CD4-positive, alpha-beta T cell treated with Interleukin-6 for 4 hours (primary cell): ENCODE results near the gene RRM2.
"Not testable (repeated sequence)": the region's sequence is repeated elsewhere in the genome, so short reads cannot be mapped to it uniquely, and the experiment has no call there.

ENCODE experiments used
- DNase-seq: peaks from one replicate; pipeline ENCODE4 v3.0.0-alpha.2; 2020; ENCODE audit warnings: mixed read lengths

The RRM2 gene

DNA sequence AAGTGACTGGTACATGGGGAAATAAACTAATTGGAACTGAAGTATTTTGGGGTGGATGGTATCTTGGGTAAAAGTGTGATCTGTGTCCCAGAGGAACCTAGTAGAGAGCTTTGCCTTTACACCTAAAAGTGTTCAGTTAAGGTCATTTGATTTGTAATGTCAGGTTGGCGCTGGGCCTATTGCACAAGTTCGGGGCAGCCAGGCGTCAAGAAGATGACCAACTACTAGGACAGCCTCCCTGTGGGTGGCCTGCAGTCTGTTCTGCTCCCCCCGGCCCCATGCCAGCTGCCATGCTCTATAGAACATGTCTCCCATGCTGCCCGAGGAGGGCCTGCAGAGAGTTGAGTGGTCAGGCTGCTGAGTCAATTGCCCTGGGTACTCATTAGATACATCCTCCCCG is 10.1 kb downstream of the RRM2 start:
- no peak for DNase-seq

- no peak for DNase-seq
Observed at GRCh38 chr2:10132996-10133647, 10.6 kb downstream of the RRM2 start.

DNA sequence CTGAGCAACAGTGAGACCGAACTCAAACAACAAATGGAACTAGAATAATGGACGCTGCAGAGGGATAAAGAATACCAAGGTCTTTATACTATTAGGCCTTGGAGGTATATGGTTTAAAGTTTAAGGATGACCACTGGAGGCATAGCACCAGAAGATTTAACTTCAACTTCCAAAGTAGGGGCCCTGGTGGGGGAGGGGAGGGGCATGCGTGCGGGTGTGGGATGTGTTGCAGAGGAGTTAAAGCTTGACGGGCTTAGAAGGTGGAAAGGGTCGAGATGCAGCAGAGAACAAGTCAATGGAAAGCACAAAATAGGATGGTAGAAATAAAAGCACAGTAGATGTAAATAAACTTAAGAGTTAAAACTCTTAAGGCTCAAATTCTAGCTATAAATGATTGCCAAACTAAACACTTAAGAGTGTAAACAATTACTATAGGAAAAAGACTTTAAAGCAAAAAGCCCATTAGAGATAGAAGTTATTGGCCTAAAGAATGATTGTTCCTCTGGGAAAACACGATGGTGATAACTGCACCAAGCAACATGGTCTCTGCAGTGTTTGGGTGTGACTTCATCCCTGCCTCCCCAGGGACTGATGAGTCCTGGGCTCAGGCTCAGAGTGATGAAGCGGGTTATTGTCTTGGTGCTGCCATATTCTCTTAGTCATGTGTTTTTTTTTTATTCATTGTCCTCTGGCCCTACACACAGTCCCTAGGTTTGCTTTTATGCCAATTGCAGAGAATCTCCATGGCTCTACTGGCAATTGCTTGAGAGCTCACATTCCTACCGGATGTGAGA is 13.0 kb downstream of the RRM2 start:
- no peak for DNase-seq

GRCh38 chr2:10136101-10136934 is 13.8 kb downstream of the RRM2 start:
- no peak for DNase-seq

- DNase-seq: no peak
Observed at GRCh38 chr2:10137053-10137843, 14.7 kb downstream of the RRM2 start.

GRCh38 chr2:10139536-10139935 is 17.0 kb downstream of the RRM2 start:
- DNase-seq: no peak

- DNase-seq: no peak
Observed at GRCh38 chr2:10140841-10141610, 18.5 kb downstream of the RRM2 start.

GRCh38 chr2:10141736-10142639 is 19.4 kb downstream of the RRM2 start:
- DNase-seq: peak; percentile 57

- no peak for DNase-seq
Observed at GRCh38 chr2:10142640-10142965, 20.1 kb downstream of the RRM2 start.

GRCh38 chr2:10144771-10145518 is 22.4 kb downstream of the RRM2 start:
- no peak for DNase-seq

DNA sequence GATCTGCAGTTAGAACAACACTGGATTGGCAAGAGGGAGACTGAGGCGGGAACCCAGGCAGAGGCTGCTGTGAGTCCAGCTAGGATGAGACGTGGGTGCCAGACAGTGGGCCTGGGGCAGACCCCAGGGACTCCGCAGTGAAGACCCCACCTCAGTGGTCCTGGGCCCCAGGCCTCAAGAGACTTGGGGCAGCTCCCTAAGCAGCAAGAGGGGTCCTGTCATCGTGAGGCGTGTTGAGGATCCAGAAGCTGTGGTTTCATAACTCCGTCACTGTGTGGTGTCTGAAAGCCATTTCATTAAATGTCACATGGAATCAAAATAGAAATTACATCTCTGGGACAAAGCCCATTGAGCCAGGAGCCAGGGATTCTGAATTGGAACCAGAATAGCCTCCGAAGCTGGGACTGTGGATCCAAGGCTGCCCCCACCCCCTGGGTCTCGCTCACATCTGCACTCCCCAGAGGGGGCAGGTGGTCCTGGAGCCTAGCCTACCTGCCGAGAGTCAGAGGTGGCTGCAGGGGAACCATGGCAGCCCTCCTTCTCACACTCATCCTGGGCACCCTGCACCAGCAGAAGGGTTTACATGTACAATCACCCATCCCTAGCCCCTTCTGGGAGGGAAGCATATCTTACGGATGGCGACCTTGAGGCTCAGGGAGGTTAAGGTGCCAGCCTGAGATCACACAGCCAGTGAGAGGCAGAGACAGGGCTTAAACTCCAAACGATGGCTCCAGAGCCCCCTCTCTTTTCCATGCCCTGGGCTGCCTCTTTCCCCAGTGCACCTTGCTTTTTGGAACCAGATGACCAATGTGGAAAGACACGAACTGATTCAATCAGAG is 23.2 kb downstream of the RRM2 start:
- DNase-seq: no peak

DNA sequence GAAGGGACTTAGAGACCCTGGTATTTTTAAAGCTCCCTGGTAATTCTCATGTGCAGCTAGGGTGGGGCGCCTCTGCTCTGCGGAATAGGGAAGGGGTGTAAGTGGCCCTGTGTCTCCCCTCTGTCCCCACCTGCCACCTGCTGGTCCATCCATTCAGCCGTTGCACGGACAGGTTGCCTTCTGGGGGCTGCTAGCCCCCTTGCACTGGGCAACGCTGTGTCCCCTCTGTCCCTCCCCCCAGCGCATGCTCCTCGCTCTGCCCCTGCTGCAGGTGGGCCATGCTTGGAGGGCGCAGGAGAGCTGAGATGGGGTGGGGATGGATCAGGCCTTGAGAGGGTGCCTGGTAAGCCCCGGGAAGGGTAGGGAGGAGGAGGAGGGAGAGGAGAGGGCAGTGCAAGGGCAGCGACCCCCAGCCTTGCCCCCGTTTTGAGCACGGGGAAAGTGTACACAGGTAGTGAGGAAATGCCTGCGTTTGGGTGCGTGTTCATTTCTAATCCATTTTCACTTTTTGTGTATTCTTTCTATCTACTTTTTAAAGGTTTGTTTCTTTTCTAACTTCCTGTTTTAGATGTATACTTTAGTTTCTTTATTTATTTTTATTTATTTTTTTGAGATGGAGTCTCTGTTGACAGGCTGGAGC is 23.9 kb downstream of the RRM2 start:
- no peak for DNase-seq

- DNase-seq: not testable (repeated sequence)
Observed at GRCh38 chr2:10147050-10147660, 24.6 kb downstream of the RRM2 start.

GRCh38 chr2:10148268-10148667 is 25.7 kb downstream of the RRM2 start:
- DNase-seq: no peak

DNA sequence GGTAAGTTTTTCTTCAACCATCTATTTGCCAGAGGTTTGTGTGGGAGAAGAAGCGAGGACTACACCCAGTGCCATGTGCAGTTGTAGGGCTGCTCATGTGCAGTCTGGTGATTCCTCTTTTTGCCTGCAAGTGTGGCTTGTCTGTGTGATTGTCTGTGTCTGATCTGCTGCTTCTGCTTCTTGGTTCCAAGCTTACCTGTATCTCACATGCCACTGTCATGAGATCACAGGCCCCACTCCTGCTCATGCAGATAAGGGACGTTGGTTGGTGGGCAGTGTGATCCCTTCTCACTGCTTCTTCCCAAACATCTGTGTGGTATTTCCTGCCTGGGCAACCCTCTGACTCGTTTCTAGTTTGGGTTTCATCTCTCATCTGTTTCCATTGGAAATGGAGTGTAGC is 27.1 kb downstream of the RRM2 start:
- DNase-seq: no peak

DNA sequence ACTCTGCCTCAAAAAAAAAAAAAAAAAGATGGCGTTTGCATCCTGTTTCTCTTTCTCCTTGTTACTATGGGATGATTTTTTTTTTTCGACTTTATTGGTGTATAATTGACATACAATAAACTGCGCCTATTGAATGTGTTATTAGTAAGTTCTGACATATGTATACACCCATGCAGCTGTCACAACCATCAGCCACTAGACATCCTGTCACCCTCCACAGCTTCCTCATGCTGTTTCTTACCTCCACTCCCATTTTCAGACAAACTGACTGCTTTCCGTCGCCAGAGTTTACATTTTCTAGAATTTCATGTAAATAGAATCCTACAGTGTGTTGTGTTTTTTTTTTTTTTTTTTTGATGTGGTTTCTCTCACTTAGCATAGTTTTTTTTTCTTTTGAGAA is 27.9 kb downstream of the RRM2 start:
- DNase-seq: peak; percentile 20

- no peak for DNase-seq
Observed at GRCh38 chr2:10151462-10151861, 28.9 kb downstream of the RRM2 start.

DNA sequence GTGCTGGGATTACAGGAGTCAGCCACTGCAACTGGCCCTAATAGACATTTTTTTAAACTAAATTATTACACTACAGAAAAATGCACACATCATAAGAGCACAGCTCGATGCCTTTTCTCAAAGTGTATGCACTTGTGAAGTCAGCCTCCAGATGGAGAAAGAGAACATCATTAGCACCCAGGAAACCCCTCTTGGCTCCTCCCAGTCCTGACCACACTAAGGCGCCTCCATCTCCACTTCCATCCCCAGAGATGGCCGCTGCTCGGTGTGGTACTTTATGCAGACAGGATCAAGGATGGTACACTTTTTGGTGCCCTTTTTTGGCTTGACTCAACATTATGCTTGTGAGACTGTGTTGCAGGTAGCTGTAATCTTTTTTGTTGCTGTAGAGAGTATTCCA is 34.8 kb downstream of the RRM2 start:
- DNase-seq: no peak
